Tibial nerve (tissue), 4 donors: ENCODE data around the gene SGO2. TPM values are rescaled to one million over a fixed set of nuclear protein-coding genes. Genes with fewer than 3 reads are reported as not detected.

Experiments used
- DNase-seq, 2 donors: peaks; one replicate each; pipeline ENCODE4 v3.0.0-alpha.2; 2019; ENCODE audit warnings: low spot score in 2 of 2
- H3K27ac ChIP-seq, 4 donors: fragments of 200-600 bp; sonication (generic) in 3 of 4; one replicate each; pipeline ENCODE4 v1.5.1; 2017 to 2019; ENCODE audit warnings: mild to moderate bottlenecking in 1 of 4
- H3K27me3 ChIP-seq, 2 donors: fragments of 200-600 bp; sonication (generic) in 1 of 2; one replicate each; pipeline versions ENCODE4 v1.5.1 to v1.6.0; 2017 to 2019
- H3K36me3 ChIP-seq, 3 donors: fragments of 200-600 bp; sonication (generic); one replicate each; pipeline ENCODE4 v1.5.1; 2018 to 2019
- H3K4me1 ChIP-seq, 4 donors: fragments of 200-600 bp; sonication (generic) in 3 of 4; one replicate each; pipeline ENCODE4 v1.5.1; 2017 to 2019
- H3K4me3 ChIP-seq, 4 donors: fragments of 200-600 bp; sonication (generic) in 3 of 4; one replicate each; pipeline ENCODE4 v1.5.1; 2017 to 2019; ENCODE audit warnings: mild to moderate bottlenecking in 1 of 4, moderate library complexity in 1 of 4
- H3K9me3 ChIP-seq, 4 donors: fragments of 200-600 bp; sonication (generic) in 3 of 4; one replicate each; pipeline ENCODE4 v1.5.1; 2017 to 2019
- CTCF ChIP-seq, 5 experiments: fragments of 200-600 bp in 3 of 5; fragments of 450-650 bp in 2 of 5; sonication (generic) in 3 of 5; IDR thresholded peaks; one replicate each; pipeline ENCODE4 v1.5.1; 2016 to 2019; ENCODE audit warnings: antibody characterized with exemption in 5 of 5, mild to moderate bottlenecking in 3 of 5, moderate library complexity in 2 of 5
- EP300 ChIP-seq, 2 donors: sonication (generic); formaldehyde crosslinking; IDR thresholded peaks; one replicate each; pipeline ENCODE4 v1.6.1; 2017; ENCODE audit warnings: antibody characterized with exemption in 2 of 2, mild to moderate bottlenecking in 1 of 2
- POLR2A ChIP-seq, 2 donors: fragments of 450-650 bp; IDR thresholded peaks; one replicate each; pipeline ENCODE4 v1.6.1; 2017; ENCODE audit warnings: antibody characterized with exemption in 2 of 2, mild to moderate bottlenecking in 2 of 2, moderate library complexity in 2 of 2
- WGBS, 2 donors: methylation state at CpG; one replicate each; pipeline ENCODE4 v1.1.5; 2018; 5-methylcytosine and 5-hydroxymethylcytosine counted together
- total RNA-seq, 4 donors: library from RNA; depleted of rRNA; stranded (reverse); fragments of >200 nt; gene quantifications; one replicate each; pipeline ENCODE4 v1.1.0, GENCODE V29; 2016

The SGO2 gene
- total RNA-seq, 4 donors from 2014 or later, result 1.5 to 6.3 (median 4.5) TPM

GRCh38 chr2:200590090-200590489 is 64.1 kb downstream of the SGO2 start:
- DNase-seq, result peak; percentile 31 to 77
- no peaks in the 10 kb centered on the region for H3K9me3 ChIP-seq
- TF ChIP-seq CTCF (IDR thresholded peaks at IDR 0.05) (no peak), EP300 (IDR thresholded peaks at IDR 0.05) (peak in 1 of 2 donors; percentile 73)
- peaks cover 0 to 14% (median 0%) of the 10 kb centered on the region in 4 donors for H3K4me1 ChIP-seq
- H3K27ac ChIP-seq, result peak overlapping the region in 2 of 4 donors; percentile 72 to 79
- peak overlapping the region in 1 of 4 donors; percentile 1 for H3K4me3 ChIP-seq
- H3K27me3 ChIP-seq, result no peaks in the 10 kb centered on the region
- H3K36me3 ChIP-seq, result peaks cover 0 to 6% (median 0%) of the 10 kb centered on the region in 3 donors

GRCh38 chr2:200591308-200591707 is 65.3 kb downstream of the SGO2 start:
- WGBS, 2 donors, result 90 to 91% methylated on average over 5 of the region's 5 CpGs
- Histone ChIP-seq H3K4me3 (no peak overlapping the region), H3K27ac (no peak overlapping the region), H3K9me3 (no peaks in the 10 kb centered on the region), H3K36me3 (peaks cover 0 to 18% (median 0%) of the 10 kb centered on the region in 3 donors), H3K27me3 (no peaks in the 10 kb centered on the region), H3K4me1 (peaks cover 0 to 10% (median 0%) of the 10 kb centered on the region in 4 donors)
- TF ChIP-seq EP300 (IDR thresholded peaks at IDR 0.05) (no peak), CTCF (IDR thresholded peaks at IDR 0.05) (no peak), POLR2A (IDR thresholded peaks at IDR 0.05) (no peak)
- no peak for DNase-seq

- H3K9me3 ChIP-seq, result no peaks in the 10 kb centered on the region
- peaks cover 0 to 26% (median 0%) of the 10 kb centered on the region in 3 donors for H3K36me3 ChIP-seq
- 73 to 76% methylated on average over 1 of the region's 1 CpG for WGBS, 2 donors
- no peak overlapping the region for H3K27ac ChIP-seq
- H3K27me3 ChIP-seq, result no peaks in the 10 kb centered on the region
- no peak for TF ChIP-seq POLR2A (IDR thresholded peaks at IDR 0.05)
- no peak for TF ChIP-seq CTCF (IDR thresholded peaks at IDR 0.05)
- TF ChIP-seq EP300 (IDR thresholded peaks at IDR 0.05), result no peak
- peaks cover 0 to 10% (median 0%) of the 10 kb centered on the region in 4 donors for H3K4me1 ChIP-seq
- no peak for DNase-seq
- no peak overlapping the region for H3K4me3 ChIP-seq
Observed at GRCh38 chr2:200592406-200593075, 66.5 kb downstream of the SGO2 start.

- no peak overlapping the region for H3K4me3 ChIP-seq
- H3K27me3 ChIP-seq, result no peaks in the 10 kb centered on the region
- H3K27ac ChIP-seq, result no peak overlapping the region
- H3K4me1 ChIP-seq, result peaks cover 0 to 10% (median 0%) of the 10 kb centered on the region in 4 donors
- WGBS, 2 donors, result 71 to 73% methylated on average over 1 of the region's 1 CpG
- no peak for DNase-seq
- no peaks in the 10 kb centered on the region for H3K9me3 ChIP-seq
- H3K36me3 ChIP-seq, result peaks cover 0 to 30% (median 0%) of the 10 kb centered on the region in 3 donors
- TF ChIP-seq EP300 (IDR thresholded peaks at IDR 0.05), result no peak
- TF ChIP-seq POLR2A (IDR thresholded peaks at IDR 0.05), result no peak
- TF ChIP-seq CTCF (IDR thresholded peaks at IDR 0.05), result no peak
Observed at GRCh38 chr2:200593905-200594304, 67.9 kb downstream of the SGO2 start.

- TF ChIP-seq EP300 (IDR thresholded peaks at IDR 0.05) (no peak), POLR2A (IDR thresholded peaks at IDR 0.05) (no peak), CTCF (IDR thresholded peaks at IDR 0.05) (no peak)
- WGBS, 2 donors, result 53 to 56% methylated on average over 3 of the region's 3 CpGs
- no peaks in the 10 kb centered on the region for H3K9me3 ChIP-seq
Observed at GRCh38 chr2:200595913-200596312, 69.9 kb downstream of the SGO2 start.

More at GRCh38 chr2:200595913-200596312, 69.9 kb downstream of the SGO2 start:
- H3K27ac ChIP-seq, result no peak overlapping the region
- H3K4me3 ChIP-seq, result no peak overlapping the region
- no peaks in the 10 kb centered on the region for H3K27me3 ChIP-seq
- peaks cover 0 to 40% (median 0%) of the 10 kb centered on the region in 3 donors for H3K36me3 ChIP-seq
- DNase-seq, result no peak
- H3K4me1 ChIP-seq, result peaks cover 0 to under 1% (median 0%) of the 10 kb centered on the region in 4 donors
